HG03139 (cell line): ENCODE results near the gene TGFBI.
"Not testable (repeated sequence)": the region's sequence is repeated elsewhere in the genome, so short reads cannot be mapped to it uniquely, and the experiment has no call there.

Experiments used
- ATAC-seq: cut with Tn5 transposase; IDR thresholded peaks from one replicate; pipeline ENCODE4 v1.9.1; 2021; ENCODE audit not compliant: unreplicated experiment

TGFBI gene

DNA sequence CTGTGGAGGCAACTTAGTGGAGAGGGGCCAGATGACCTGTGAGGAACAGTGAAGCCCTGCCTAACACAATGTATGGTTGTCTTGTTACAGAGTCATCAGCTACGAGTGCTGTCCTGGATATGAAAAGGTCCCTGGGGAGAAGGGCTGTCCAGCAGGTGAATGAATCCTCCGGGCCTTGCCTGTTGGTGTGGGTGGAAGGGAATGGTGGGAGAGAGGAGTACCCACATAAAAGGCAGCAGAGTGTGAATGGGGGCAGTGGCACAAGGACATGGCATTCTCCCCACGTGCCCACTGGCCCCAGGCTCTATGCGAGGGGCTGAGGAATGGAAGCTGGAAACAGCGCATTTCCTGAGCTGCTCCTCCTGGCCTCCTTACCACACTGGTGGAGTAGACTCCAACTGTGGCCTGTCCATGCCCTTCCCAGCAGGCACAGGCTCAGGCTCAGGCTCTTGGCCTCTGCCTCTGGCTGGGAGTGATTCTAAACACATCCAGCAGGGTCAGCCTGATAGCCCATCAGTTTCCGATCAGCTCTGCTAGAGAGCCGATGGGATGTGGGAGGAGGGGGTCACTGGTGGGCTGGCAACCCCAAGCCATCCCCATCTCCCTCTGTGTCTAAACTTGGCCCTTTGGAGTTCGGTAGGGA is 15.3 kb downstream of the TGFBI start:
- ATAC-seq, result no peak

DNA sequence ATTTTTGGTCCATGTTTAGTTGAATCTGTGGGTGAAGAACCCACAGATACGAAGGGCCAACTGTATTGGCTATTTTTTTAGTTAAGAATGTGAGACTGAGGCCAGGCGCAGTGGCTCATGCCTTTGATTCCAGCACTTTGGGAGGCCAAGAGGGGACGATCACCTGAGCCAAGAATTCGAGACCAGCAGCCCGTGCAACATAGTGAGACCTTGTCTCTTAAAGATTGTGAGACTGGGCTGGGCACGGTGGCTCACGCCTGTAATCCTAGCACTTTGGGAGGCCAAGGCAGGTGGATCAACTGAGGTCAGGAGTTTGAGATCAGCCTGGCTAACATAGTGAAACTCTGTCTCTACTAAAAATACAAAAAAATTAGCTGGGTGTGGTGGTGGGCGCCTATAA is 16.2 kb downstream of the TGFBI start:
- ATAC-seq, result not testable (repeated sequence)

DNA sequence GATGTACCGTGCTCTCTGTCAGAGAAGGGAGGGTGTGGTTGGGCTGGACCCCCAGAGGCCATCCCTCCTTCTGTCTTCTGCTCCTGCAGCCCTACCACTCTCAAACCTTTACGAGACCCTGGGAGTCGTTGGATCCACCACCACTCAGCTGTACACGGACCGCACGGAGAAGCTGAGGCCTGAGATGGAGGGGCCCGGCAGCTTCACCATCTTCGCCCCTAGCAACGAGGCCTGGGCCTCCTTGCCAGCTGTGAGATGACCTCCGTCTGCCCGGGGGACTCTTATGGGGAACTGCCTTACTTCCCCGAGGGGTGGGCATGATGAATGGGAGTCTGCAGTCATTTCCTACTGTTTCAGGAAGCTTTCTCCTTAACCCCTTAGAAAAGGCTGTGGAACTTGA is 17.5 kb downstream of the TGFBI start:
- ATAC-seq, result no peak

DNA sequence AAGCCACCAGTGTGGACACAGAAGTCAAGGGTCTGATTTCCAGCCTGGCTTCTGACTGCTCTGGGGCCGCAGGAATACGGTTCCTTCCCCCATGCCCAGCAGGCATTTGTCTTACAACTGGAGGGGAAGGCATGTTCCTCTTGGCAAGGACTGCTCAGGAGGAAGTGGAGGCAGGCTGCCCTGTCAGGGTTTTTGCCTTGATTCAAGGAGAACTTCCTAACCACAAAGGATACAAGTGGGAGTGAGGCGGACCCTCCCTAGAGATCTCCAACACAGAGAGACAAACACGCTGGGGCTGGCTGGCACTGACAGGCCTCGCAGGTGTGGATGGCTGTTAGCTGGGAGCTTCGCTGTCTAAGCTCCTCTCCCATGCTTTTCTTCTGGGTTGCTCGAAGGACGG is 19.1 kb downstream of the TGFBI start:
- ATAC-seq, result no peak

DNA sequence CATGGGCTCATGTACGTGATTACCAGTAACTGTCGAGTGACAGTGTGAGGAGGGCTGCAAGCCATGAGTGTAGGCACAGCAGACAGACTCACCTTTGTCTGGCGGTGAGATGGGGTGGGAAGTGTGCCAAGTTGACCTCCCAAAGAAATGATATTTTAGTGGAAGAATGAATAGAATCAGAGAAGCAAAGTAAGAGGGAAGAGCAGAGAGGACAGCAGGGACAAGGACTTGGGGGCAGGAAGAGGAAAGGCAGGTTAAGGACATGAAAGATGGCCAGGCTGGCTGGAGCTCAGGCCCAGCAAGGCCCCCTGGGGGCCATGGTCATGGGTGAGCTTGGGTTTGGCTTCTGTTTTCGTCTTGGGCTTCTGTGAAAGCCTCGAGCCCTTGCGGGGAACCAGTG is 20.2 kb downstream of the TGFBI start:
- no peak for ATAC-seq

GRCh38 chr5:136051486-136052220 is 22.9 kb downstream of the TGFBI start:
- ATAC-seq, result no peak

GRCh38 chr5:136052692-136053335 is 24.0 kb downstream of the TGFBI start:
- no peak for ATAC-seq

DNA sequence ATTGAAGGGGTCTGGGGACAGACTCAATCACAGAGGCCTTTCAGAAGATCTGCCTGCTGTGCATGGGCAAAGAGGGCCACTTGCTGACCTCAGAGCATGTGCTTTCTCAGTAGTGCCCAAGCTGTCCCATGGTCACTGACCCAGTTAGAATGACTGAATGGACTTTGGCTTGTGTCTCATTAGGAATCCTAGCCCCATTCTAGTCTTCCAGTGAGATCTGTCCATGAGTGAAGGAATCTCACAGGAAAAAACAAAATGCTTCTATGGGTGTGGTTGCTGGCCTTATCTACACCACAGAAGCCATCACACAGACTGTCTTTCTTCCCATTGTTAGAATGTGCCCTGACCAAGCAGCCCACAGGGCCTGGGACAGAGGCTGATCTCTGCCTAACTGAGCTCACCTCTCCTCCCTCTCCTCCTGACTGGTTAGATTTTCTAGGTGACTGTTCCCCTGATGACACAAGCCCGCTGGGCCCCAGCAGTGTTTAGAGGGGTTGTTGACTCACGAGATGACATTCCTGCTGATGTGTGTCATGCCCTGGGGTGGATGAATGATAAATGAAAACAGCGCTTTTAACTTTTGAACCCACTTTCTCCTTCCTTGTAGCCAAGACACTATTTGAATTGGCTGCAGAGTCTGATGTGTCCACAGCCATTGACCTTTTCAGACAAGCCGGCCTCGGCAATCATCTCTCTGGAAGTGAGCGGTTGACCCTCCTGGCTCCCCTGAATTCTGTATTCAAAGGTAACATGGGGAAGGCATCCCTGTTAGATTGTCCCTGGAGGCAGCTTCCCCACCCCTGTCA is 24.8 kb downstream of the TGFBI start:
- no peak for ATAC-seq

- ATAC-seq, result no peak
Observed at GRCh38 chr5:136054142-136055019, 25.6 kb downstream of the TGFBI start.

DNA sequence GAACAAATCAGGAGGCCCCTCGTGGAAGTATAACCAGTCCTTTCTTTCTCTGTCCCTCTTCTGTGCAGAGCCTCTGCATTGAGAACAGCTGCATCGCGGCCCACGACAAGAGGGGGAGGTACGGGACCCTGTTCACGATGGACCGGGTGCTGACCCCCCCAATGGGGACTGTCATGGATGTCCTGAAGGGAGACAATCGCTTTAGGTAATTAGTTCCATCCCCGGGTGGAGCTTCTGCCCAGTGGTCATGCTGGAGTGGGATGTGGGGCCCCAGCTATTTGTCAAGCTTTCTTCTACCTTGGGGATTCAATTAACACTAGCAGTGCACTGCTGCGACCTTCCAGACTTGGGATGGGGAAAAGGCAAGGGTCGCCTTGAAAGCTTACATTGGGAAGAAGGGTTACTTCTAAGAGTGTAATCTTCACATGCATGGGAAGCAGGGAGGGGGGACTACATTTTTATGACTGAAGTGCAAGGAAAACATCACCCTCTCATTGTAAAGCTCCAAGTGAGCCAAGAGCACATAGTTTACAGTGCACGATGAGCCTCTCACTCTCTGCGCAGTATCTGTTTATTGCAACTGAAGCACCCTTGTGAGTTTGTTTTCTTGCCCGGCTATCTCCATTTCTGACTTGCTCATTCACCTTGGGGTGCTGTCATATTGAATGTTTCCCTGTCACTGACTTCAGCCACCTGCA is 27.0 kb downstream of the TGFBI start:
- no peak for ATAC-seq

GRCh38 chr5:136056336-136056735 is 27.5 kb downstream of the TGFBI start:
- ATAC-seq, result no peak

DNA sequence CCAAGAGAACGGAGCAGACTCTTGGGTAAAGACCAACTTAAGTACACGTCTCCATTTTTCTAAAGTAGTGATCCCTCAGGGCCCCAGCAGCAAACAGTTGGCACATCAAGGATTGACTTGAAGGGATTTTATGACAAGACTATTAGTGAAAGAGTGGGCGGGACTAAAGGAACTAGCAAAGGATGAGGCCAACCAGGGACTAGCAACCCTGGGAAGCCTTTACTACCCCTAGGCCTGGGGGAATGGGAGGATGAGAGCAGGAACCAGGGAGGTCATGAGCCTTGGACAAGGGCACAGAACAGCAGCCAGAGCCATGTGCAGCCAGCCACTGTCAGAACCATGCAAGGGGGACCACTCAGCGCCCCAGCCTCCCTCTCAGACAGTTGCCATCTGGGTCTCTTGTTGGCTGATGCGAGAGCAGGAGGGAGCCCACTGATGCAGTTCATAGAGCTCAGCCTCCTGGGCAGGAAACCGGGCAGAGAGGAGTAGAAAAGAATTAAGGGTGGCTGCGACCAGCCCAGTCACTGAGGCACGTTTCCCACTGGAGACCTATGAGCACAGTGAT is 28.1 kb downstream of the TGFBI start:
- no peak for ATAC-seq

GRCh38 chr5:136057401-136058038 is 28.7 kb downstream of the TGFBI start:
- ATAC-seq, result no peak

DNA sequence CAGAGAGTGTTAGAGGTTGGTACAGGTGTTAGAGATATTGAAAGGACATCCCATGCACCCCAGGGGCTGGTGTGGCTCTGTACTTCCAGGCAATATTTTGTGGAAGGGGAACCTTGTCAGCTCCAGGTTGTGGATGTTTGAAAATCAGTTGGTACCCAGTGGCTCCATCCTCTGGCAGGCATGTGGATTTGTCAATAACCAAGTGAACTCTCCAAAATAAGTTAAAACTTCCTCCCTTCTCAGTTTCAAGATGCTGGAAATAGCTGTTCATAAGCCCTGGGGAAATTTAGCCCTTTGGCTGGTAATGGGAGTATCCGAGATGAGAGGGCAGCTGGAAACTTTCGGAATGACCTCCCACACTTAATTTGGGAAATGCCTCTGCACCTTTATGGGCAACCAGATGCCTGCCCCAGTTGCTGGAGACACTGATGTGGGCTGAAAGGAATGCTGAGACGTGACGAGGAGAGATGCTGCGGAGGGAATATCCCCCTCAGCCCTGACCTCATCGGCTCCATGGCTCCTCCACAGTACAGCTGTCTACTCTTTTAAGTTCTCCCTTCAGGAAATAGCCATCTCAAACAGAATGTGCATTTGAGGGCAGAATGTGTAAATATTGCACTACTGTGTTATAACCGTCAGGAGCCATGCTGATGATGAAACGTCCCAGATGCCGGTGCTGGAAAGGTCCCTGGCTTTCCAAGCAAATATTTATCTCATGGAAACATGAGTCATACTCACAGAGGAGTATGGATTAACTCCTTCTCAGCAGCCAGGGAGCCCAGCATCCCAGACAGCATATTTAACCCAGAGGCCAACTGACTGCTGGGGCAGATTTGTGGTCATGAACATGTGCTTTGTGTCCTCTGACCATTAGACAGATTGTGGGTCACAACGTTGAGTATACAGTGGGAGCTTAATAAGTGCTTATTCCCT is 29.5 kb downstream of the TGFBI start:
- no peak for ATAC-seq

- ATAC-seq, result no peak
Observed at GRCh38 chr5:136058972-136059354, 30.2 kb downstream of the TGFBI start.

DNA sequence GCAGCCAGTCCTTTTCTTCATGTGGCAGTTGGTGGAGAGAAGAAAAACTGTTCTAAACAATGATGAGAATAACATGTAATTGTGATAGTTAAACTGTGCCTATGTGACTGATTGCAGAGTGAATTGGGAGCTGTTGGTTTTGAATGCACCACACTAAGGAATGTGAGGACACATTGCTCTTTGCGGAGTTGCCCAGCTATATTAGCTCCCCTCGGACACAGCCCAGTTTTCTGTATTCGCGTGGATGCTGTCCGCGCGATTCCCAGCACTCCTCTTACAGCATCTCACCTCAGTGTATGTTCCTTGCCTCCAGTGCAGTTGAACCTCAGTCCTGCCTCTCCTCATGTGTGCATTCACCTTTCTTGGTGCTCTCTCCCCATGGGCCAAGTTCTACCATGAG is 32.2 kb downstream of the TGFBI start:
- ATAC-seq, result no peak

DNA sequence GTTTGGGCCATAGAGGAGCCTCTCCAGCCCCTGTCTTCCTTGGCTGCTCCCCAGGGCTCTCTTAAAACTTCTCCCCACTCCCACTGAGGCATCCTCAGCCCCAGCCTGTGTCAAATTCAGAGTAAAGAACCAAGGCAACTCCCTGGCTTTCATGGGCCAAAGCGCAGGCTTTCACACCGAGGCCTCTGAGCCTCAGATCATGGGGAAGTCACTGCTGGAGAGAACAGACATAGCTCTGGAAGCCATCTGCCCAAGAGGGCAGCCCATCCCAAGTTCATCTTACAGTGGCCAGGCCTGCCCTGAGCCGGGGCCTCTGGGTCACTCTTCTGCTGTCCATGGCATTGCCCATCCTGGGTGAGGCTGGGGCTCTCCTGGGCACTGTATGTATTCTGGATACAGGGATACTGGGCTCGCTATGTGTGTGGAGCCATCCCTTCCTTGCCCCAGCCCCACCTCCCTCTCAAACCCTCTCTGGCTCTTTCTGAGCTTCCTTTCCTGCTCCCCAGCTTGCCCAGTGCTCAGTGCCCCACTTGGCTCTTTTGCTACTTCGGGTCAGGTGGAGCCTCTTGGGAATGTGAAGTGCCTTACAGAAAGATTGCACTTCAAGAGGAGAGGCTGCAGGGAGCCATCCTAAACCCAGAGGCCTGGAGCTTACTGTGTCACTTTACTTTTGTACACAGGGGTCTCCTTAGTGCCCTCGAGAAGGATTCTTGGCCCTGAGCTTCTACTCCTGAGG is 33.0 kb downstream of the TGFBI start:
- ATAC-seq, result no peak
